PC-9 (cell line): ENCODE data around the gene SORBS1. TPM values are rescaled to one million over a fixed set of nuclear protein-coding genes. Genes with fewer than 3 reads are reported as not detected.

Experiments
- BruUV-seq: library from RNA; stranded (reverse); fragments of 400-500 nt; replicated peaks from 2 replicates; lab custom pipeline; 2021; lab: Mats Ljungman, UMichigan
- CTCF ChIA-PET: fragments of 300-600 bp; sonication (Branson Sonifier 250); formaldehyde crosslinking; loops from one replicate; lab custom pipeline; 2022; ENCODE audit warnings: antibody characterized with exemption; lab: Charles Lee
- POLR2A ChIA-PET: fragments of 300-600 bp; sonication (Branson Sonifier 250); formaldehyde crosslinking; loops from one replicate; lab custom pipeline; 2022; ENCODE audit warnings: antibody characterized with exemption; ENCODE audit not compliant: unreplicated experiment; lab: Charles Lee
- DNase-seq, 2 experiments: peaks; one replicate each; pipeline versions ENCODE4 v3.0.0 to v3.0.0-alpha.2; 2015 to 2022; ENCODE audit warnings: mixed read lengths in 1 of 2
- H2AFZ ChIP-seq: fragments of 200-600 bp; sonication (generic); 2 replicates; pipeline ENCODE4 v1.8.1; 2017; ENCODE audit warnings: antibody characterized with exemption
- H3F3A ChIP-seq: fragments of 200-600 bp; sonication (generic); 2 replicates; pipeline ENCODE4 v1.8.1; 2017; ENCODE audit warnings: antibody characterized with exemption, mild to moderate bottlenecking, low read depth; ENCODE audit not compliant: insufficient read depth
- H3K27ac ChIP-seq: fragments of 200-600 bp; sonication (generic); 2 replicates; pipeline ENCODE4 v1.6.1; 2016; ENCODE audit warnings: mixed run types
- H3K27me3 ChIP-seq: fragments of 200-600 bp; sonication (generic); 2 replicates; pipeline ENCODE4 v1.6.1; 2016; ENCODE audit warnings: low read depth, mixed run types; ENCODE audit not compliant: insufficient read depth
- H3K36me3 ChIP-seq: fragments of 200-600 bp; sonication (generic); 2 replicates; pipeline ENCODE4 v1.6.1; 2016; ENCODE audit warnings: low read depth, mixed run types
- H3K4me1 ChIP-seq: fragments of 200-600 bp; sonication (generic); replicated peaks from 2 replicates; pipeline ENCODE4 v1.6.1; 2016; ENCODE audit warnings: mixed run types; ENCODE audit not compliant: insufficient read depth
- H3K4me2 ChIP-seq: fragments of 200-600 bp; sonication (generic); 2 replicates; pipeline ENCODE4 v1.6.1; 2017; ENCODE audit warnings: mixed run types
- H3K4me3 ChIP-seq: fragments of 200-600 bp; sonication (generic); 2 replicates; pipeline ENCODE4 v1.6.1; 2016; ENCODE audit warnings: mixed run types
- H3K79me2 ChIP-seq: fragments of 200-600 bp; sonication (generic); 2 replicates; pipeline ENCODE4 v1.6.1; 2017; ENCODE audit warnings: low read depth, mixed run types
- H3K9me2 ChIP-seq: fragments of 200-600 bp; sonication (generic); 2 replicates; pipeline ENCODE4 v1.8.1; 2017; ENCODE audit warnings: mild to moderate bottlenecking; ENCODE audit not compliant: insufficient read depth
- H3K9me3 ChIP-seq: fragments of 200-600 bp; sonication (generic); 2 replicates; pipeline ENCODE4 v1.8.1; 2016; ENCODE audit warnings: low read depth; ENCODE audit not compliant: insufficient read depth
- H4K20me1 ChIP-seq: fragments of 200-600 bp; sonication (generic); 2 replicates; pipeline ENCODE4 v1.8.1; 2017; ENCODE audit not compliant: insufficient read depth
- EZH2 ChIP-seq: fragments of 200-600 bp; sonication (generic); IDR thresholded peaks from 2 replicates; pipeline ENCODE4 v1.8.0; 2017; ENCODE audit warnings: antibody characterized with exemption, low read depth
- intact Hi-C: fragments of 100-400 bp; cut with micrococcal nuclease; formaldehyde crosslinking; loops from one replicate; pipeline ENCODE4 v1.10.0; 2022; ENCODE audit not compliant: unreplicated experiment
- total RNA-seq: library from RNA; stranded (reverse); gene quantifications from 2 replicates; pipeline ENCODE4 v1.2.3, GENCODE V29; 2021
- TF ChIP-seq, protein P1 (sequence below): fragments of 200-600 bp; sonication (generic); conservative IDR thresholded peaks from 2 replicates; pipeline ENCODE4 v1.6.1; 2017; ENCODE audit warnings: mixed run types, antibody characterized with exemption, mild to moderate bottlenecking, moderate library complexity

The SORBS1 gene
- total RNA-seq, 1 experiment from 2014 or later = 5.0 TPM

DNA sequence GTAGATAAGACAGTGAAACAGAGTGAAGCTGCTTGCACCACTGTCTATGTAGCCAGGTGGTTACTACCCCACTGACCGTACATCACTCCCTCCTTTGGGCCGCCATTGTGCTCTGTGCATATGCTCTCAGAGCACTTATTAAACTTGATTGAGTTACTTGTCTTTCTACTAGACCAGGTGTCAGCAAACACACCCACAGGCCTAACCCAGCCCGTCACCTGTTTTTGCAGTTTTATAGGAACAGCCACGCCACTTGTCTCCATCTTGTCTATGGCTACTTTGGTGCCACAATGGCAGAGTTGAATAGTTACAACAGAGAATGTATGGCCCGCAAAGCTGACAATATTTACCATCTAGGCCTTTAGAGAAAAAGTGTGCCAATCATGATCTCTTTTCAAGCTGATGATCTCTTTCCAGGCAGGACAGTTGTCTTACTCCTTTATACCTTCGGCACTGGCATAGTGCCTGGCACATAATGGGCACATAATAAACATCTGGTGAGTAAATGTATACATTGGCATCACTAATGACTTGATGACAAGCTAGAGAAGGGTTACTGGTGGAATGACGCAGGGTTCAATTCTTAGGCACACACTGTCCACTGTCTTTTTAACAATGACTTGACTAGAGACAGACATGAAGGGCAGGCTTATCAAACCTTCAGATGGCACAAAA is 36.7 kb downstream of the SORBS1 start:
- Histone ChIP-seq H3F3A (no peaks in the 10 kb centered on the region), H3K36me3 (no peaks in the 10 kb centered on the region), H3K4me3 (no peak overlapping the region), H2AFZ (no peak overlapping the region), H4K20me1 (no peaks in the 10 kb centered on the region), H3K9me3 (no peaks in the 10 kb centered on the region), H3K4me2 (no peak overlapping the region), H3K27me3 (no peaks in the 10 kb centered on the region), H3K79me2 (no peaks in the 10 kb centered on the region), H3K27ac (no peak overlapping the region), H3K4me1 (no peaks in the 10 kb centered on the region), H3K9me2 (no peaks in the 10 kb centered on the region)
- no peak for DNase-seq
- TF ChIP-seq EZH2 = no peak
- TF ChIP-seq, protein P1, sequence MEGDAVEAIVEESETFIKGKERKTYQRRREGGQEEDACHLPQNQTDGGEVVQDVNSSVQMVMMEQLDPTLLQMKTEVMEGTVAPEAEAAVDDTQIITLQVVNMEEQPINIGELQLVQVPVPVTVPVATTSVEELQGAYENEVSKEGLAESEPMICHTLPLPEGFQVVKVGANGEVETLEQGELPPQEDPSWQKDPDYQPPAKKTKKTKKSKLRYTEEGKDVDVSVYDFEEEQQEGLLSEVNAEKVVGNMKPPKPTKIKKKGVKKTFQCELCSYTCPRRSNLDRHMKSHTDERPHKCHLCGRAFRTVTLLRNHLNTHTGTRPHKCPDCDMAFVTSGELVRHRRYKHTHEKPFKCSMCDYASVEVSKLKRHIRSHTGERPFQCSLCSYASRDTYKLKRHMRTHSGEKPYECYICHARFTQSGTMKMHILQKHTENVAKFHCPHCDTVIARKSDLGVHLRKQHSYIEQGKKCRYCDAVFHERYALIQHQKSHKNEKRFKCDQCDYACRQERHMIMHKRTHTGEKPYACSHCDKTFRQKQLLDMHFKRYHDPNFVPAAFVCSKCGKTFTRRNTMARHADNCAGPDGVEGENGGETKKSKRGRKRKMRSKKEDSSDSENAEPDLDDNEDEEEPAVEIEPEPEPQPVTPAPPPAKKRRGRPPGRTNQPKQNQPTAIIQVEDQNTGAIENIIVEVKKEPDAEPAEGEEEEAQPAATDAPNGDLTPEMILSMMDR = no peak
- intact Hi-C loops = no loop called here
- ChIA-PET CTCF (no interaction called here), POLR2A (no interaction called here)
- no TSS peak for BruUV-seq

DNA sequence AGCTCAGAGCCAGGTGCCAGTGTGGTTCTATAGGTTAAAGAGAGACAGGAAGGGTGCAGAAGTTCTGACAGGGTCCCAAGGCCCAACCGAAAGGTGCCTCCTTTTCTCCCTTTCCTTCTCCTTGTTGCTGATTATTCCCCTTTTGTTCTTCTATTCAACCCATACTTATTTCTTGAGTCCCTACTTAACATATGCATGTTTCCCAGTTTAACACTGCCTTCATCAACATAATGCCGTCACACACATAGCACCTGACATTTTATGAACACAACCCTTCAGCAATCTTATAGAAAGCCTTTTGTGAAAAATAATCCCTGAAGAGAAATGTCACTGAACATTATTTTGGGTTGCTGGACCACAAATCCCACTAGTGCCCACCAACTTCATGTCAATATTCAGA is 39.1 kb downstream of the SORBS1 start:
- no peak for DNase-seq
- Histone ChIP-seq H3K79me2 (no peaks in the 10 kb centered on the region), H3K9me2 (no peaks in the 10 kb centered on the region), H3K4me3 (no peak overlapping the region), H4K20me1 (no peaks in the 10 kb centered on the region), H3K4me2 (no peak overlapping the region), H3K27me3 (no peaks in the 10 kb centered on the region), H3K4me1 (peaks cover 9% of the 10 kb centered on the region; the same call in 1 of the 2 replicates), H3K36me3 (no peaks in the 10 kb centered on the region), H2AFZ (no peak overlapping the region), H3K27ac (no peak overlapping the region), H3K9me3 (no peaks in the 10 kb centered on the region), H3F3A (peaks cover 7% of the 10 kb centered on the region; the same call in 1 of the 2 replicates)
- intact Hi-C loops = no loop called here
- ChIA-PET CTCF (no interaction called here), POLR2A (no interaction called here)
- no TSS peak for BruUV-seq
- TF ChIP-seq, protein P1 = no peak
- no peak for TF ChIP-seq EZH2

DNA sequence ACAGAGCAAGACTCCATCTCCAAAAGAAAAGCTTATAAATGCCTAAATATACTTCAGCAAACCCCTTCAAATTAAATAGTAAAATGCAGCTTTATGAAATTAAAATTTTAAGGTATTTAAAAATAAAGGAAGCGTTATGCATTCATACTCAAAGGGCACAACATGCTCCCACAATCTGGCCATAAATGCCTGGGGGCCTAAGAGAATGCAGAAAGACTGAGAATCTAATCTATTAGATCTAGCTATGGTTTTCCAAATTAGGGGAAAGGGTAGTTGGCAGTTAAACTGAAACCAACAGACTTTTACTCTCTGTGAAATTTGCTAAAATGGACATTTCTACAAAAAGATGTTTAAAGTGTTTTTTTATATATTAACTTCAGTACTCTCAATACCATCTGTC is 40.6 kb downstream of the SORBS1 start:
- BruUV-seq = no TSS peak
- DNase-seq = no peak
- Histone ChIP-seq H3K9me3 (no peaks in the 10 kb centered on the region), H3K36me3 (no peaks in the 10 kb centered on the region), H3K9me2 (no peaks in the 10 kb centered on the region), H2AFZ (no peak overlapping the region), H3K4me1 (peaks cover 9% of the 10 kb centered on the region; the same call in 1 of the 2 replicates), H3F3A (peaks cover 7% of the 10 kb centered on the region; the same call in 1 of the 2 replicates), H3K4me3 (no peak overlapping the region), H3K79me2 (no peaks in the 10 kb centered on the region), H4K20me1 (no peaks in the 10 kb centered on the region), H3K4me2 (no peak overlapping the region), H3K27ac (no peak overlapping the region), H3K27me3 (no peaks in the 10 kb centered on the region)
- ChIA-PET CTCF (no interaction called here), POLR2A (interaction anchor here (0.7 kb wide), 1 partner anchor 73 kb away, joined by 4 read pairs; no protein-coding TSS in a partner anchor)
- intact Hi-C loops = no loop called here
- TF ChIP-seq EZH2 = no peak
- TF ChIP-seq, protein P1 = no peak
